HG02759 (cell line): ENCODE results near the gene PLD4.
"Not testable (repeated sequence)": the region's sequence is repeated elsewhere in the genome, so short reads cannot be mapped to it uniquely, and the experiment has no call there.

Experiments
- ATAC-seq: cut with Tn5 transposase; IDR thresholded peaks from one replicate; pipeline ENCODE4 v1.9.1; 2021; ENCODE audit warnings: mild to moderate bottlenecking, moderate library complexity; ENCODE audit not compliant: unreplicated experiment

The PLD4 gene

DNA sequence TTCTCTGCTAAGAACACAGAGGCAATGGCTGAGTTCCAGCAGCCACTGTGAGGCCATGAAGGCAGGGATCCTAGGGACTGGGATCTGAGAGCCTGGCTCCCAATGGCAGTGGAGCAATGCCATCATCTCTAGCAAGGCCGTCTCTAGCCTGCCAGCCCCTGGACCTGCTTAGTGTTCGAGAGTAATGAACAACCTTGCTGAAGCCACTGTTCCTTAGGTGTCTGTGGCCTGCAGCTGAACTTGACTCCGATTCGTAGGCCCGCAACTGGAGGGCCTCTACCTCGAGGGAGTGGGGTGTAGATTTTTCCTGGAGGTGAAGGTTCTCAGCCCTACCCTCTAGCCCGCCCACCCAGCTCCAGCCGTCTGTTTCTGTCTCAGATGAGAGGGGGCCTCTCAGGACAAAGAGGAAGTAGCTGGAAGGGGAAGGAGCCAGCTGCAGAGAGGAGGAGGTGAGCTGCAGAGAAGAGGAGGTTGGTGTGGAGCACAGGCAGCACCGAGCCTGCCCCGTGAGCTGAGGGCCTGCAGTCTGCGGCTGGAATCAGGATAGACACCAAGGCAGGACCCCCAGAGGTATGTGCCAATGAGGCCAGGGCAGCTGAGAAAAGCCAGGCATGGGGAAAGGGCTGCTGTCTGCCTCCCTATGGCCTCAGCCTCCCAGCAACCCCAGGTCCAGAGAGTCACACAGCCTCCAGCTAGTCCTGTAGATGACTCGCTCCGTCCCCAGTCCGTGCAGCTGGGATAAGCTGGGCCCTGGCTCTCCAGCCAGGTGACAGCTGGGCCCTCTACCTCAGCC lies at the start of gene PLD4:
Gene PLD4 (plus strand): TSS at position 459 of the 793 bp plus-strand sequence. CDS start 2,262 bp downstream, outside the sequence.
- ATAC-seq = no peak

DNA sequence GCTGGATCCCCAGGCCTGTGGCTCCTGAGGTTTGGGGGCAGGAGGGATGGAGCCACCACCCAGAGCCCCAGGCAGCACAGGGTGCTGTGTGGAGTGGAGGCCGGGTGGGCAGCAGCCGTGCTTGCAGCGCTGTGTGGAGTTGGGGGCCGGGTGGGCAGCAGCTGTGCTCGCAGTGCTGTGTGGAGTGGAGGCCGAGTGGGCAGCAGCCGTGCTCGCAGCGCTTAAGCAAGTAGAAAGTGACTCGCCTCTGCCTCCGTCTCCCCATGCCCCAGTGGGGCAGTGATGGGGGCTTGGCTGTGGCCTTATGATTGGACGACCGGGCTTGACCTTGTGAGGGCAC lies 49.3 kb upstream of the PLD4 start:
- ATAC-seq = no peak

- ATAC-seq = no peak
Measured at GRCh38 chr14:104875811-104876210, 48.9 kb upstream of the PLD4 start.

- no peak for ATAC-seq
Measured at GRCh38 chr14:104876251-104876699, 48.4 kb upstream of the PLD4 start.

DNA sequence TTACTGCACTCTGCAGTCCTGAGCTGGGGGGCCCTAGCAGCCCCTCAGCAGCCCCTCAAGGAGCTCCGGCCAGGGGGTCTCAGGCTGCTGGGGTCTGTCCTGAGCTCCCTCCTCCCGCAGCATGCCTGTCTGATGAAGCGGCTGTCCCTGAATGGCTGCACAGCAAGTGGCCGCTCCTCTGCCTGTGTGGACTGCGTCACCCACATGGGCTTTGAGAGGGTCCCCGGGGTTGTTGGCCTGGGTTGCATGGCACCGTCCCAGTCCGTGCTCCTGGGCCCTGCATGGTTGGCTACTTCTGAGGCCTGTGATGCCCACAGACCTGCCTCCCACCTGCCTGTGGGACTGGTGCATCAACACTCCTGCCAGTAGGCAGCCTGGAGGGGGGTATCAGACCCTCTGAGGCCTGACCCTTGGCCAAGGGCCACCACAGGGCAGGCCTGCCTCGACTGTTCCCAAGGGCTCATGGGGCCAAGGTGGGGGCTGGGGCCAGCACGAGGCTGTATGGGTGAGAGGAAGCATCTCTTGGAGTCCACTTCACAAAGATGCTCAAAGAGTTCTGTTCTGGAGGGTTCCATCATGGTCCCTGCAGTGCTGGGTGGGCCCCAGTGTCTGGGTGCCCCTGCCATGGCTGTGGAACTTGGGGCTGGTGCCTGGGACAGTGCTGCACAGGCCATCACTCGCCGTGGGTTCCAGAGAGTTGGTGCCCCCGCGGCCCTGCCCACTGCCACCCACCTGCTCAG lies 47.4 kb upstream of the PLD4 start:
- no peak for ATAC-seq

- ATAC-seq = no peak
Measured at GRCh38 chr14:104877806-104878550, 46.7 kb upstream of the PLD4 start.

- ATAC-seq = no peak
Measured at GRCh38 chr14:104878582-104878981, 46.1 kb upstream of the PLD4 start.

GRCh38 chr14:104879201-104879982 lies 45.3 kb upstream of the PLD4 start:
- ATAC-seq = no peak

GRCh38 chr14:104879983-104880565 lies 44.6 kb upstream of the PLD4 start:
- ATAC-seq = no peak

GRCh38 chr14:104880584-104881210 lies 44.0 kb upstream of the PLD4 start:
- no peak for ATAC-seq

DNA sequence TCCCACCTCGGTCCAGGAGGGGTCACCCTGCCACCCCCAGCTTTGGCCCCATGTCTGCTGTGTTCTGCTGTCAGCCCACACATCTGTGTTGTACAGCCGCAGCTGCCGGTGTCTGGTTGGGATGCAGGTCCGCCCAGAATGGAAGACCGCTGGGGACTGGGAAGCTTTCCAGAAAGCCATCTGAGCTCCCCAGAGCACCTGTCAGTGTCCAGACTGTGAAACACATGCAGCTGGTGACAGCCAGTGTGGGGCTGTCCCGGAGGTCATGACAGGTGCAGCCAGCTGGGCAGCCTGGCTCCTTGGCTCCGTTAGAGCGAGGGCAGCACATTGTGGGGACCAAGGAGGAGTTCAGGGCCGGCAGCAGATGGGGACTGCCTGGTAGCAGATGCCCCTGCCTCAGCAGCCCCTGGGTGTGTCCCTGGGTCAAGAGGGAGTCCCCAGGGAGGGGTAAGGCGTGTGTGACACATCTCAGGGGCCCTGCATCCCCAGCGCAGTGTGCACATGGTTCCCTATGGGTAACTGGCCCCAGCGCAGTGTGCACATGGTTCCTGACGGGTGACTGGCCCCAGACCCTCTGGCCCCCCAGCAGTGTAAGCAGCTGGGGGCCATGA lies 43.2 kb upstream of the PLD4 start:
- ATAC-seq = no peak

GRCh38 chr14:104882325-104882973 lies 42.2 kb upstream of the PLD4 start:
- ATAC-seq = no peak

DNA sequence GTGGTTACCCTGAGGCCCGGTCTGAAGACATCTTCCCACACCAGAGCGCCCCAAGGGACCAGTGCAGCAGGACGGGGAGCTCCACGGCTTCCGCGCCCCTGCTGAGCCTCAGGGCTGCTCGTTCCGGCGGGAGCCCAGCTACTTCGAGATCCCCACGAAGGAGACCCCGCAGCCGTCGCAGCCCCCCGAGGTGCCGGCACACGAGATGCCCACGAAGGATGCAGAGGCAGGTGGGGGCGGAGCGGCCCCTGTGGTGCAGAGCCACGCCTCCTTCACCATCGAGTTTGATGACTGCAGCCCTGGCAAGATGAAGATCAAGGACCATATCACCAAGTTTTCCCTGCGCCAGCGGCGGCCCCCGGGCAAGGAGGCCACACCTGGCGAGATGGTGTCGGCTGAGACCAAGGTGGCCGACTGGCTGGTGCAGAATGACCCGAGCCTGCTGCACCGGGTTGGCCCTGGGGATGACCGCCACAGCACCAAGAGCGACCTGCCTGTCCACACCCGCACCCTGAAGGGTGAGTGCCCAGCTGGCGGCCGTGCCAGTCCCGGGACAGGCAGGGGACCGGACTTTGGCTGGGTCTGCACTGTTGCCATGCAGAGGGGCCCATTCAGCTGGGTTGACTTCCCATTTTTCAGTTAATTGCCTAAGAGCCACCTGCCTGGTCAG lies 41.6 kb upstream of the PLD4 start:
- no peak for ATAC-seq

DNA sequence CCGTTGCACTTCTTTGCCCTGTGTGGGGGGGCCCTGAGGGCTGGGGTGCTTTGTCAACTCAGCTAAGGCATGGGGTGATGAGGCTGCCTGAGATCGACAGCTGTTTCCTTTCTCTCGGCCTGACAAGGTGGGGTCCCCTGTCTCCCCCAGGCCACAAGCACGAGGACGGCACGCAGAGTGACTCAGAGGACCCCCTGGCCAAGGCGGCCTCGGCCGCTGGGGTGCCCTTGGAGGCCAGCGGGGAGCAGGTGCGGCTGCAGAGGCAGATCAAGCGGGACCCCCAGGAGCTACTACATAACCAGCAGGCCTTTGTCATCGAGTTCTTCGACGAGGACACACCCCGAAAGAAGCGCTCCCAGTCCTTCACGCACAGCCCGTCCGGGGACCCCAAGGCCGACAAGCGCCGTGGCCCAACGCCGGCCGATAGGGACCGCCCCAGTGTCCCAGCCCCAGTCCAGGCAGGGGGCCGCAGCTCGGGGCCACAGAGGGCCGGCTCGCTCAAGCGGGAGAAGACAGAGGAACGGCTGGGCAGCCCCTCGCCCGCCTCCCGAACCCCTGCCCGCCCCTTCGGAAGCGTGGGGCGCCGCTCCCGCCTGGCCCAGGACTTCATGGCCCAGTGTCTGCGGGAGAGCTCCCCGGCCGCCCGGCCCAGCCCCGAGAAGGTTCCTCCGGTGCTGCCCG lies 40.9 kb upstream of the PLD4 start:
- no peak for ATAC-seq

- not testable (repeated sequence) for ATAC-seq
Measured at GRCh38 chr14:104884381-104884780, 40.3 kb upstream of the PLD4 start.

GRCh38 chr14:104885031-104885972 lies 39.4 kb upstream of the PLD4 start:
- no peak for ATAC-seq
